ENCODE data around the gene SHISA7.

DNA sequence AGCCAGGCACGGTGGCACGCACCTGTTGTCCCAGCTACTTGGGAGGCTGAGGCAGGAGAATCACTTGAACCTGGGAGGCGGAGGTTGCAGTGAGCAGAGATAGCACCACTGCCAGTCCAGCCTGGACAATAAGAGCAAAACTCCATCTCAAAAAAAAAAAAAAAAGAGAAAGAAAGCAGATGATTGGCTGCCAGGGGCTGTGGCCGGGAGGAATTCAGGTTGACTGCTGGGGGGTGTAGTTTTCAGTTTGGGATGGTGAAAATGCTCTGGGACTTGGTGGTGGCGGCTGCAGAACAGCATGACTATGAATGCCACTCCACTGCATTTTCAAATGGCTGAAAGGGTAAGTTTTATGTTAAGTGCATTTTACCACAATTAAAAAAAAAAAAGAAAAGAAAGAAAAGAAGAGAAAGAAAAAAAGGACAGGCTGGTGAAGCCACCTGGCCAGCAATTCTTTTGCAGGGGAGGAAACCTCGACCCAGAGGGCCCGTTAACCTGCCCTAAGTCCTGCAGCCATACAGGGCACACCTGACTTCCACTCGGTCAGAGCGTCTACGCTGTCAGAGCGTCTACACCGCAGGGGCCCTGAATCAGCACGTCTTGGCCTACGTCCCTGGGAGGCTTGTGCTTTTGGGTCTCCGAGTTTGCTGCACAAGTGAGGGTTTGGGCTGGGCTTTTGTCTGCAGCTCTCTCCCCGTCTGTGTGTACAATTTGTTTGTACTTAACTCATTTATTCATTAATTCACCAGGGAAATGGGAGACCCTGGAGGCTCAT lies 14.8 kb upstream of the SHISA7 start:
- TF ChIP-seq, protein P1, sequence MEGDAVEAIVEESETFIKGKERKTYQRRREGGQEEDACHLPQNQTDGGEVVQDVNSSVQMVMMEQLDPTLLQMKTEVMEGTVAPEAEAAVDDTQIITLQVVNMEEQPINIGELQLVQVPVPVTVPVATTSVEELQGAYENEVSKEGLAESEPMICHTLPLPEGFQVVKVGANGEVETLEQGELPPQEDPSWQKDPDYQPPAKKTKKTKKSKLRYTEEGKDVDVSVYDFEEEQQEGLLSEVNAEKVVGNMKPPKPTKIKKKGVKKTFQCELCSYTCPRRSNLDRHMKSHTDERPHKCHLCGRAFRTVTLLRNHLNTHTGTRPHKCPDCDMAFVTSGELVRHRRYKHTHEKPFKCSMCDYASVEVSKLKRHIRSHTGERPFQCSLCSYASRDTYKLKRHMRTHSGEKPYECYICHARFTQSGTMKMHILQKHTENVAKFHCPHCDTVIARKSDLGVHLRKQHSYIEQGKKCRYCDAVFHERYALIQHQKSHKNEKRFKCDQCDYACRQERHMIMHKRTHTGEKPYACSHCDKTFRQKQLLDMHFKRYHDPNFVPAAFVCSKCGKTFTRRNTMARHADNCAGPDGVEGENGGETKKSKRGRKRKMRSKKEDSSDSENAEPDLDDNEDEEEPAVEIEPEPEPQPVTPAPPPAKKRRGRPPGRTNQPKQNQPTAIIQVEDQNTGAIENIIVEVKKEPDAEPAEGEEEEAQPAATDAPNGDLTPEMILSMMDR (IDR thresholded peaks at IDR 0.05) = no peak
- no peak for TF ChIP-seq POLR2AphosphoS5 (IDR thresholded peaks at IDR 0.05)
- no peak for TF ChIP-seq POLR2A (IDR thresholded peaks at IDR 0.05; ENCODE audit: low read depth)

All from esophagus muscularis mucosa (tissue), 3 donors.